ACHN (cell line): Measurements from ENCODE around the gene MEF2B.
"Not testable (repeated sequence)": the region's sequence is repeated elsewhere in the genome, so short reads cannot be mapped to it uniquely, and the experiment has no call there.

Experiments used
- DNase-seq: peaks from one replicate; pipeline ENCODE4 v3.0.0-alpha.2; 2015
- in situ Hi-C: cut with HindIII; loops from 2 replicates; pipeline ENCODE4 v1.10.0; 2017; ENCODE audit warnings: low sequenced_read_pairs, low pct_ligation_motif_present, low pct_unique_long_range_greater_than_20kb

The MEF2B gene

GRCh38 chr19:19201697-19202630, 31.9 kb upstream of the MEF2B start:
- no peak for DNase-seq
- in situ Hi-C loops: no loop called here

GRCh38 chr19:19193926-19194325, 23.9 kb upstream of the MEF2B start:
- in situ Hi-C loops: no loop called here
- no peak for DNase-seq

- in situ Hi-C loops: no loop called here
- DNase-seq: no peak
Observed at GRCh38 chr19:19192910-19193423, 22.9 kb upstream of the MEF2B start.

GRCh38 chr19:19192078-19192882, 22.2 kb upstream of the MEF2B start, which contains the start of the genes BORCS8 and RFXANK:
BORCS8 (minus strand) TSS chr19:19192152; CDS start chr19:19192117, 35 bp downstream.
RFXANK (plus strand) TSS chr19:19192258; CDS start chr19:19193947, 1,689 bp downstream.
- DNase-seq: peak; percentile 98
- in situ Hi-C loops: no loop called here

GRCh38 chr19:19191768-19192077, 21.7 kb upstream of the MEF2B start:
- no peak for DNase-seq
- in situ Hi-C loops: no loop called here

- in situ Hi-C loops: no loop called here
- no peak for DNase-seq
Observed at GRCh38 chr19:19186742-19187141, 16.7 kb upstream of the MEF2B start.

GRCh38 chr19:19185853-19186740, 16.0 kb upstream of the MEF2B start:
- peak; percentile 41 for DNase-seq
- in situ Hi-C loops: no loop called here

GRCh38 chr19:19181488-19181998, 11.5 kb upstream of the MEF2B start:
- in situ Hi-C loops: no loop called here
- no peak for DNase-seq

GRCh38 chr19:19179548-19180441, 9.7 kb upstream of the MEF2B start:
- in situ Hi-C loops: no loop called here
- DNase-seq: peak; percentile 93

GRCh38 chr19:19176950-19177349, 6.9 kb upstream of the MEF2B start:
- in situ Hi-C loops: no loop called here
- no peak for DNase-seq

GRCh38 chr19:19173243-19173642, 3.2 kb upstream of the MEF2B start:
- in situ Hi-C loops, DNase-seq: not testable (repeated sequence)

- in situ Hi-C loops: no loop called here
- no peak for DNase-seq
Observed at GRCh38 chr19:19171821-19172532, 1.9 kb upstream of the MEF2B start.

- in situ Hi-C loops: no loop called here
- no peak for DNase-seq
Observed at GRCh38 chr19:19170873-19171672, 1.0 kb upstream of the MEF2B start.

- in situ Hi-C loops: no loop called here
- no peak for DNase-seq
Observed at GRCh38 chr19:19169236-19170052, 619 bp downstream of the MEF2B start.

GRCh38 chr19:19167612-19168011, 2.5 kb downstream of the MEF2B start:
- DNase-seq: no peak
- in situ Hi-C loops: no loop called here
